Prostate gland (tissue), 2 donors: ENCODE results near the gene DSCAM.

ENCODE experiments used
- CTCF ChIP-seq, 4 experiments: fragments of 200-600 bp in 2 of 4; fragments of 450-650 bp in 2 of 4; sonication (generic) in 2 of 4; IDR thresholded peaks; 1 replicate in 3 of 4; 2 replicates in 1 of 4; pipeline ENCODE4 v1.5.1; 2016 to 2019; ENCODE audit warnings: antibody characterized with exemption in 4 of 4, mild to moderate bottlenecking in 2 of 4, moderate library complexity in 2 of 4
- POLR2A ChIP-seq: fragments of 450-650 bp; IDR thresholded peaks from one replicate; pipeline ENCODE4 v1.6.1; 2016; ENCODE audit warnings: antibody characterized with exemption, mild to moderate bottlenecking
- POLR2AphosphoS5 ChIP-seq: sonication (generic); formaldehyde crosslinking; IDR thresholded peaks from one replicate; pipeline ENCODE4 v1.6.1; 2017; ENCODE audit warnings: antibody characterized with exemption

- TF ChIP-seq POLR2A (no peak), CTCF (IDR thresholded peaks at IDR 0.05) (no peak), POLR2AphosphoS5 (no peak)
These were observed 571.0 kb downstream of the DSCAM start for GRCh38 chr21:40276001-40276400.
